Kidney epithelial cell (primary cell): Measurements from ENCODE around the gene FAM118B. TPM values are rescaled to one million over a fixed set of nuclear protein-coding genes. Genes with fewer than 3 reads are reported as not detected.

Experiments used
- DNase-seq: peaks from one replicate; pipeline ENCODE4 v3.0.0-alpha.2; 2010; ENCODE audit warnings: low read depth
- H3K27me3 ChIP-seq: 2 replicates; pipeline ENCODE4 v1.6.0; 2011; ENCODE audit warnings: low read length; ENCODE audit not compliant: control insufficient read depth, insufficient read depth
- H3K36me3 ChIP-seq: 2 replicates; pipeline ENCODE4 v1.5.1; 2011; ENCODE audit warnings: low read length; ENCODE audit not compliant: control insufficient read depth, insufficient read depth
- H3K4me3 ChIP-seq: 2 replicates; pipeline ENCODE4 v1.5.1; 2011; ENCODE audit warnings: low read depth, mild to moderate bottlenecking, control low read depth, low read length
- CTCF ChIP-seq: IDR thresholded peaks from 2 replicates; pipeline ENCODE4 v1.5.1; 2011; ENCODE audit warnings: mild to moderate bottlenecking, moderate library complexity, low read length, control low read depth, inconsistent platforms; ENCODE audit not compliant: insufficient read depth, poor library complexity, severe bottlenecking
- total RNA-seq: library from RNA; depleted of rRNA; stranded (reverse); fragments of >200 nt; gene quantifications from 2 replicates; pipeline ENCODE4 v1.2.3, GENCODE V29; 2015

The FAM118B gene
- total RNA-seq, 1 donor from 2014 or later: 36.0 TPM

- TF ChIP-seq CTCF: no peak
- H3K36me3 ChIP-seq: peaks cover 7% of the 10 kb centered on the region
- DNase-seq: peak; percentile 96
- H3K27me3 ChIP-seq: no peaks in the 10 kb centered on the region
- H3K4me3 ChIP-seq: peak within 1 kb of the TSS; percentile 90
Observed at GRCh38 chr11:126268708-126269579, 57.4 kb downstream of the FAM118B start, which contains the start of the genes FOXRED1 and SRPRA. Gene FOXRED1, plus strand, starts transcription at chr11:126269154. Its CDS starts 53 bp downstream, at chr11:126269207. Gene SRPRA, minus strand, starts transcription at chr11:126268895. Its CDS starts 91 bp downstream, at chr11:126268804.

- H3K4me3 ChIP-seq: no peak overlapping the region
- no peak for DNase-seq
- TF ChIP-seq CTCF: no peak
- H3K27me3 ChIP-seq: no peaks in the 10 kb centered on the region
- H3K36me3 ChIP-seq: no peaks in the 10 kb centered on the region
Observed at GRCh38 chr11:126277322-126277721, 65.7 kb downstream of the FAM118B start.

GRCh38 chr11:126277780-126278179, 66.2 kb downstream of the FAM118B start:
- no peak for DNase-seq
- no peaks in the 10 kb centered on the region for H3K36me3 ChIP-seq
- H3K4me3 ChIP-seq: no peak overlapping the region
- H3K27me3 ChIP-seq: no peaks in the 10 kb centered on the region
- TF ChIP-seq CTCF: no peak

- Histone ChIP-seq H3K36me3 (no peaks in the 10 kb centered on the region), H3K27me3 (no peaks in the 10 kb centered on the region), H3K4me3 (no peak overlapping the region)
- TF ChIP-seq CTCF: no peak
- DNase-seq: no peak
Observed at GRCh38 chr11:126279191-126279590, 67.6 kb downstream of the FAM118B start.

- Histone ChIP-seq H3K4me3 (no peak overlapping the region), H3K36me3 (no peaks in the 10 kb centered on the region), H3K27me3 (no peaks in the 10 kb centered on the region)
- no peak for TF ChIP-seq CTCF
- DNase-seq: no peak
Observed at GRCh38 chr11:126280595-126280994, 69.0 kb downstream of the FAM118B start.
